HG03457 (cell line): Measurements from ENCODE around the gene SIRT7.

Experiments used
- ATAC-seq: cut with Tn5 transposase; IDR thresholded peaks from one replicate; pipeline ENCODE4 v1.9.1; 2021; ENCODE audit warnings: moderate number of reproducible peaks; ENCODE audit not compliant: unreplicated experiment

SIRT7 gene

GRCh38 chr17:81907219-81908145 lies 10.5 kb downstream of the SIRT7 start:
- ATAC-seq = no peak

GRCh38 chr17:81906476-81907218 lies 11.3 kb downstream of the SIRT7 start:
- no peak for ATAC-seq

GRCh38 chr17:81905993-81906392 lies 12.0 kb downstream of the SIRT7 start:
- ATAC-seq = no peak

DNA sequence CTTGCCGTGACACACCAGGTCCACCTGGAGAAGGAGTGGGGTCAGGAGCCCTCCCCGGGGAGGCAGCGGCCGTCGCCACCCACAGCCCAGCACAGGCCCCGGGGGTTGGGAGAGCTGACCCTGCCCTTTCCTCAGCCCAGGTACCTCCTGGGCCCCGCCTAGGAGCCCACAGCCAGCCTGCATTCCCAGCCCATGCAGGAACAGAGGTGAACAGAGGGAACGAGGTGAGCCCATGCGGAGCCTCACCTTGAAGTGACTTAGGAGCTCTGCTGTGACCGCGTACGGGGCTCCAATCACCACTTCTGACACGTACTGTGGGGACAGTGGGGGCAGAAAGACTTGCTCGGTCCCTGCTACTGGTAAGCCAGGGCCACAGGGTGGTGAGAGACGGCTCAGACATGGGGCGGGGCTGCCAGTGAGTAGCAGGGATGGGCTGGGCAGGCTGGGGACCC lies 12.5 kb downstream of the SIRT7 start:
- no peak for ATAC-seq

GRCh38 chr17:81904600-81905423 lies 13.2 kb downstream of the SIRT7 start:
- no peak for ATAC-seq

DNA sequence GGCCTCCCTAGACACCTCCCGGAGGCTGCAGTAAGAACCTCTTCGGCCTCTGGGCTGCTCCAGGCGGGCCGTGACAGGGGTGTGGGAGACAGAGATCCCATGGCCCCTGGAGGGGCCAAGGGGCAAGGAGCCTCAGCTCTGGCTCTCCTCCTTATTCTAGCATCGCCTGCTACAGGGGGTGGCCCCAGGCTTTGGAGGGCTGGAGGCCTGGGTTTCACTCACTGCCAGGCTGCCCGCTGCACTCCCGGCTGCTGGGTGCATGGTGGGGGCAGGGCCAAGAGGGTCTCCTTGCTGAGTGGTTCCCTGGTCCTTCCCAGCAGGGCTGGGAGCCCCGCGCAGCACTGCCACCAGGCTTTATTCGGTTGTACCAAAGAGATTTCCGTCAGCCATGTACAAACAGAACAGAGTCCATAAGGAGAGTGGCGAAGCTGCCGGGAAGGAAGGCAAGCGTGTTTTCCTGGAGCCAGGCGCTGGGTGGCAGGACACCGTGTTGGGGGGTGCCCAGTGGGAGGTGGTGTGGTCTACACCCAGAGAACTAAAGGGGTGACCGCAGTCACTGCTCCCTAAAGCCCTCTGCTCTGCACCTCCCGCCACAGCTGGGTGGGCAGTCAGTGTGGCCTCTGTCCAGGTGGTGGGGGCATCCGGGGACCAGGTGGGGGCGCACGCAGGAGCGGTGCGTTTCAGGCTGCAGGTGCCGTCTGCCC lies 13.9 kb downstream of the SIRT7 start:
- ATAC-seq = no peak

- no peak for ATAC-seq
Observed at GRCh38 chr17:81903415-81903831, 14.6 kb downstream of the SIRT7 start.

GRCh38 chr17:81902653-81903414 lies 15.1 kb downstream of the SIRT7 start:
- no peak for ATAC-seq

- no peak for ATAC-seq
Observed at GRCh38 chr17:81902023-81902652, 15.8 kb downstream of the SIRT7 start, which contains the start of gene NPB. Gene NPB (plus strand): TSS chr17:81902238. CDS start chr17:81902278, 40 bp downstream.

- no peak for ATAC-seq
Observed at GRCh38 chr17:81901167-81902022, 16.6 kb downstream of the SIRT7 start.

GRCh38 chr17:81900181-81900820 lies 17.7 kb downstream of the SIRT7 start:
- no peak for ATAC-seq

DNA sequence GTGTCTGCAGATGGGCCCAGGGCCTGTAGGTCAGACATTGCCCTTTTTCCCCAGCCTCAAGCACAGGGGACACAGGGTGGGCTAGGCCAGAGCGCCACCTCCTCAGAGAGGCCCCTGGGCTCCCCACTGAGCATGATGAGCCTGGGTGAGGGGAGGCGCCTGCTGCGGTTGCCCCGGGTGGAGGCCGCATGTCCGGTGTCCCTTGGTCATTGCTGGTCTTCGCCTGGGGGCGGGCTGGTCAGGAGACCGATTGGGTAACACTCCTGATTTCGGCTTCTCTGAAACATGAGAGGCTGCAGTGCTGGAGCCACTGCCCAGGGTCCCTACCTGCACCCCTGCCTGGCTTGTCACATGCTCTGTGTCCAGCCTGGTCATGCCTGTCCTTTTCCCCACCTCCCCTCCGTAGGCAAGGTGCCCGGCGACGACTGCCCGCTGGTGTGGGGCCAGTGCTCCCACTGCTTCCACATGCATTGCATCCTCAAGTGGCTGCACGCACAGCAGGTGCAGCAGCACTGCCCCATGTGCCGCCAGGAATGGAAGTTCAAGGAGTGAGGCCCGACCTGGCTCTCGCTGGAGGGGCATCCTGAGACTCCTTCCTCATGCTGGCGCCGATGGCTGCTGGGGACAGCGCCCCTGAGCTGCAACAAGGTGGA lies 18.3 kb downstream of the SIRT7 start:
- ATAC-seq = no peak

DNA sequence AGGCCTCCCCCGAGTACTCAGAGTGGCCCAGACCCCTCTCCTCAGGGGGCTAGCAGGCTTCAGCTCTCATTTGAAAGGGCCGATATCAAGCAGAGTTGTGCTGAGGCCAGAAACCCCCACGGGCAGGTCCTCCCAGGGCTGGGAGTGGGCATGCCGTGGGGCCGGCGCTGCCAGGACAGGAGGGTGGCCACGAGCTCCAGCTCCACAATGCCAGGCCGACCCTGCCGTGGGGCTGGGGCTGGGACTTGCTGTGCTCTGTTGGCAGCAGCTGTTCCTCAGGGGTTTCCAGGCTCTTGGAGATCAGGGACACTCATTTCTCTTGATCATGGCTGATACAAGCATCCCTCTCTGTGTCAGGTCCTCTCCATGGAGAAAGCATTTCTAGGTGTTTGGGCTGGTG lies 19.1 kb downstream of the SIRT7 start:
- no peak for ATAC-seq

DNA sequence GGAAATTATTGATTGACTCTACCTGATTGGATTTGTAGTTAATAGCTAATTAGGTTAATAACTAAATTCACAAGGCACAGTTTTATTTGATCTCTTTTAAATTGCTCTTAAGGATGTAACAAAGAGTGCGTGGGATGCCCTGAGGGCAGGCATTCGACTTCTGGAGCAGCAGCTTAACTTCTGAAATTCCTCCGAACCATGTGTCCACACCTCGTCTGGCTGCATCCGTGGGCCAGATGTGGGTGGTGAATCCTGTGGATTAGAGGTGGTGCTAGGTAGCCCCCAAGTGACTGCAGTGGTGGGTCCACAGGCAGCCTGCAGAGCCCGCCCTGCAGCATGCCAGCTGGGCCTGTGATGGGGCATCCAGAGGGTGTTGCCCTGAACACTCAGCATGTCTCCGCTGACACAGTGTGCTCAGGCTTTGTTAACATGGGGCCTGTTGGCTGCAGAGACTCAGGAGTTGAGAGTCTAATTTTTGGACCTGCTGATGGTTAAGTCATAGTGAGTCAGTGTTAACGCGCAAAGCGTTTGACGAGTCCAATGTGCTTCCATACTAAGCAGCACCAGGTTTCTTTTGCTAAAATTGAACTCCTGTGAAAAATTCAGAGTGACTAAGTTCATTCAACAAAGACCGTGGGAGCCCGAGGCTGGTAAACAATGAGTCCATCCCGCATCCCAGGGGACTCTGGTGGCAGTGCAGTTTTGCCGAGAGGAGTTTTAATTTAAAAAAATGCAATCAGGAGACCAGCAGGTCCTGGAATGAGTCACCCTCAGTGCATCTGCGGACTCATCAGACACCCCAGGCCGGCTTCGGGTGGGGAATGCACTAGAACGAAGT lies 19.7 kb downstream of the SIRT7 start:
- ATAC-seq = no peak

GRCh38 chr17:81895400-81895799 lies 22.6 kb downstream of the SIRT7 start:
- ATAC-seq = no peak

- ATAC-seq = peak; percentile 23
Observed at GRCh38 chr17:81891303-81891552, 26.7 kb downstream of the SIRT7 start.
